SJSA1 (cell line): ENCODE data around the gene PAX5. TPM values are rescaled to one million over a fixed set of nuclear protein-coding genes. Genes with fewer than 3 reads are reported as not detected.

ENCODE experiments used
- DNase-seq, 2 experiments: peaks; one replicate each; pipeline ENCODE4 v3.0.0-alpha.2; 2015 to 2020; ENCODE audit warnings: low spot score in 2 of 2, low read depth in 1 of 2
- H3K27ac ChIP-seq: fragments of 250-450 bp; sonication (Bioruptor Pico); 2 replicates; pipeline ENCODE4 v1.5.1; 2020; ENCODE audit warnings: mild to moderate bottlenecking, moderate library complexity
- H3K27me3 ChIP-seq: fragments of 250-450 bp; sonication (Bioruptor Pico); replicated peaks from 2 replicates; pipeline ENCODE4 v1.5.1; 2020; ENCODE audit warnings: mild to moderate bottlenecking, moderate library complexity
- H3K36me3 ChIP-seq: fragments of 250-450 bp; sonication (Bioruptor Pico); 2 replicates; pipeline ENCODE4 v1.5.1; 2020; ENCODE audit warnings: mild to moderate bottlenecking
- H3K4me1 ChIP-seq: fragments of 250-450 bp; sonication (Bioruptor Pico); replicated peaks from 2 replicates; pipeline ENCODE4 v1.6.1; 2021; ENCODE audit warnings: mild to moderate bottlenecking
- H3K4me3 ChIP-seq: fragments of 250-450 bp; sonication (Bioruptor Pico); 2 replicates; pipeline ENCODE4 v1.5.1; 2020; ENCODE audit warnings: mild to moderate bottlenecking
- H3K9me3 ChIP-seq: fragments of 250-450 bp; sonication (Bioruptor Pico); replicated peaks from 2 replicates; pipeline ENCODE4 v1.5.1; 2020; ENCODE audit warnings: mild to moderate bottlenecking
- total RNA-seq: library from RNA; depleted of rRNA; stranded (reverse); fragments of >200 nt; shearing (Covaris generic); gene quantifications from 2 replicates; pipeline ENCODE4 v1.2.3, GENCODE V29; 2014

The PAX5 gene
- total RNA-seq, 1 experiment from 2014 or later, result not detected

GRCh38 chr9:36939655-36940499 is 94.2 kb downstream of the PAX5 start:
- H3K9me3 ChIP-seq, result no peaks in the 10 kb centered on the region
- peak in 1 of 2 experiments; percentile 22 for DNase-seq
- H3K27me3 ChIP-seq, result peaks cover 29% of the 10 kb centered on the region
- no peaks in the 10 kb centered on the region for H3K36me3 ChIP-seq
- H3K4me3 ChIP-seq, result no peak overlapping the region
- H3K27ac ChIP-seq, result no peak overlapping the region
- no peaks in the 10 kb centered on the region for H3K4me1 ChIP-seq

- Histone ChIP-seq H3K36me3 (no peaks in the 10 kb centered on the region), H3K27me3 (peaks cover 29% of the 10 kb centered on the region), H3K9me3 (no peaks in the 10 kb centered on the region), H3K4me1 (no peaks in the 10 kb centered on the region), H3K4me3 (no peak overlapping the region), H3K27ac (no peak overlapping the region)
- DNase-seq, result no peak
Measured at GRCh38 chr9:36939214-36939613, 94.9 kb downstream of the PAX5 start.

- no peak for DNase-seq
- H3K36me3 ChIP-seq, result no peaks in the 10 kb centered on the region
- peaks cover 29% of the 10 kb centered on the region for H3K27me3 ChIP-seq
- H3K27ac ChIP-seq, result no peak overlapping the region
- no peaks in the 10 kb centered on the region for H3K4me1 ChIP-seq
- no peaks in the 10 kb centered on the region for H3K9me3 ChIP-seq
- H3K4me3 ChIP-seq, result no peak overlapping the region
Measured at GRCh38 chr9:36938617-36939016, 95.5 kb downstream of the PAX5 start.

- peaks cover 29% of the 10 kb centered on the region for H3K27me3 ChIP-seq
- H3K4me3 ChIP-seq, result no peak overlapping the region
- H3K9me3 ChIP-seq, result no peaks in the 10 kb centered on the region
- no peaks in the 10 kb centered on the region for H3K4me1 ChIP-seq
- no peak overlapping the region for H3K27ac ChIP-seq
- DNase-seq, result no peak
- H3K36me3 ChIP-seq, result no peaks in the 10 kb centered on the region
Measured at GRCh38 chr9:36937951-36938350, 96.1 kb downstream of the PAX5 start.

GRCh38 chr9:36937346-36937745 is 96.7 kb downstream of the PAX5 start:
- Histone ChIP-seq H3K27ac (no peak overlapping the region), H3K36me3 (no peaks in the 10 kb centered on the region), H3K27me3 (peaks cover 29% of the 10 kb centered on the region), H3K9me3 (no peaks in the 10 kb centered on the region), H3K4me1 (no peaks in the 10 kb centered on the region), H3K4me3 (no peak overlapping the region)
- peak in 1 of 2 experiments; percentile 22 for DNase-seq

- H3K27me3 ChIP-seq, result peaks cover 29% of the 10 kb centered on the region
Measured at GRCh38 chr9:36936498-36936831, 97.6 kb downstream of the PAX5 start.

GRCh38 chr9:36935768-36936497 is 98.1 kb downstream of the PAX5 start:
- no peak for DNase-seq
- H3K27ac ChIP-seq, result no peak overlapping the region

More at GRCh38 chr9:36936498-36936831, 97.6 kb downstream of the PAX5 start:
- Histone ChIP-seq H3K9me3 (no peaks in the 10 kb centered on the region), H3K4me1 (no peaks in the 10 kb centered on the region), H3K4me3 (no peak overlapping the region), H3K36me3 (no peaks in the 10 kb centered on the region), H3K27ac (no peak overlapping the region)
- DNase-seq, result no peak

GRCh38 chr9:36935332-36935731 is 98.7 kb downstream of the PAX5 start:
- H3K9me3 ChIP-seq, result no peaks in the 10 kb centered on the region
- H3K36me3 ChIP-seq, result no peaks in the 10 kb centered on the region
- H3K27ac ChIP-seq, result no peak overlapping the region
- no peaks in the 10 kb centered on the region for H3K4me1 ChIP-seq
- no peak overlapping the region for H3K4me3 ChIP-seq
- DNase-seq, result peak in 1 of 2 experiments; percentile 28
- H3K27me3 ChIP-seq, result peaks cover 29% of the 10 kb centered on the region

More at GRCh38 chr9:36935768-36936497, 98.1 kb downstream of the PAX5 start:
- Histone ChIP-seq H3K9me3 (no peaks in the 10 kb centered on the region), H3K4me1 (no peaks in the 10 kb centered on the region), H3K27me3 (peaks cover 29% of the 10 kb centered on the region), H3K36me3 (no peaks in the 10 kb centered on the region), H3K4me3 (no peak overlapping the region)

- H3K4me1 ChIP-seq, result no peaks in the 10 kb centered on the region
- H3K27me3 ChIP-seq, result peaks cover 21% of the 10 kb centered on the region
- DNase-seq, result no peak
- no peaks in the 10 kb centered on the region for H3K36me3 ChIP-seq
- no peak overlapping the region for H3K4me3 ChIP-seq
- no peak overlapping the region for H3K27ac ChIP-seq
- H3K9me3 ChIP-seq, result no peaks in the 10 kb centered on the region
Measured at GRCh38 chr9:36934478-36935065, 99.5 kb downstream of the PAX5 start.

- H3K4me3 ChIP-seq, result no peak overlapping the region
- no peaks in the 10 kb centered on the region for H3K4me1 ChIP-seq
- DNase-seq, result peak in 1 of 2 experiments; percentile 21
Measured at GRCh38 chr9:36933676-36934215, 100.3 kb downstream of the PAX5 start.

GRCh38 chr9:36932198-36932597 is 101.9 kb downstream of the PAX5 start:
- Histone ChIP-seq H3K4me1 (no peaks in the 10 kb centered on the region), H3K9me3 (no peaks in the 10 kb centered on the region), H3K27me3 (no peaks in the 10 kb centered on the region), H3K4me3 (no peak overlapping the region), H3K36me3 (no peaks in the 10 kb centered on the region), H3K27ac (no peak overlapping the region)
- DNase-seq, result no peak

More at GRCh38 chr9:36933676-36934215, 100.3 kb downstream of the PAX5 start:
- H3K36me3 ChIP-seq, result no peaks in the 10 kb centered on the region
- H3K27ac ChIP-seq, result no peak overlapping the region
- no peaks in the 10 kb centered on the region for H3K9me3 ChIP-seq
- H3K27me3 ChIP-seq, result peaks cover 13% of the 10 kb centered on the region

- DNase-seq, result peak in 1 of 2 experiments; percentile 29
- H3K4me1 ChIP-seq, result no peaks in the 10 kb centered on the region
- H3K27me3 ChIP-seq, result no peaks in the 10 kb centered on the region
- H3K4me3 ChIP-seq, result no peak overlapping the region
- no peaks in the 10 kb centered on the region for H3K36me3 ChIP-seq
- H3K9me3 ChIP-seq, result no peaks in the 10 kb centered on the region
- no peak overlapping the region for H3K27ac ChIP-seq
Measured at GRCh38 chr9:36930941-36931340, 103.1 kb downstream of the PAX5 start.

- H3K4me3 ChIP-seq, result no peak overlapping the region
- H3K27ac ChIP-seq, result no peak overlapping the region
- no peaks in the 10 kb centered on the region for H3K9me3 ChIP-seq
Measured at GRCh38 chr9:36929350-36929675, 104.8 kb downstream of the PAX5 start.

More at GRCh38 chr9:36929350-36929675, 104.8 kb downstream of the PAX5 start:
- H3K36me3 ChIP-seq, result no peaks in the 10 kb centered on the region
- H3K4me1 ChIP-seq, result peaks cover 2% of the 10 kb centered on the region
- no peaks in the 10 kb centered on the region for H3K27me3 ChIP-seq
- DNase-seq, result no peak
